H1 (cell line): ENCODE data around the gene RADIL.

Experiments used
- BCL11A ChIP-seq, 2 experiments: IDR thresholded peaks; one replicate each; pipeline ENCODE4 v1.6.1; 2011; ENCODE audit warnings: low read depth in 2 of 2, low read length in 2 of 2, mild to moderate bottlenecking in 2 of 2
- CTCF ChIP-seq, 3 experiments: IDR thresholded peaks; 1 replicate in 2 of 3; 2 replicates in 1 of 3; pipeline versions ENCODE4 v1.5.1 to v1.6.1; 2011; ENCODE audit warnings: low read length in 3 of 3, mild to moderate bottlenecking in 3 of 3, inconsistent platforms in 2 of 3, low read depth in 1 of 3, moderate library complexity in 1 of 3; ENCODE audit not compliant: insufficient read depth in 1 of 3; ENCODE audit errors: control extremely low read depth in 1 of 3
- EZH2 ChIP-seq: fragments of 200-600 bp; sonication (generic); IDR thresholded peaks from 2 replicates; pipeline ENCODE4 v1.7.1; 2012; ENCODE audit warnings: low read depth, mild to moderate bottlenecking, moderate library complexity, low read length, inconsistent platforms; ENCODE audit not compliant: severe bottlenecking
- HDAC6 ChIP-seq: IDR thresholded peaks from one replicate; pipeline ENCODE4 v1.7.1; 2012; ENCODE audit warnings: low read depth, mild to moderate bottlenecking, inconsistent platforms, low read length, moderate library complexity
- JUND ChIP-seq: IDR thresholded peaks from 2 replicates; pipeline ENCODE4 v1.6.1; 2011; ENCODE audit warnings: mild to moderate bottlenecking, improper control_type of control experiment, low read length
- POLR2AphosphoS5 ChIP-seq: IDR thresholded peaks from 2 replicates; pipeline ENCODE4 v1.6.1; 2011; ENCODE audit warnings: low read depth, low read length
- SIX5 ChIP-seq: IDR thresholded peaks from 2 replicates; pipeline ENCODE4 v1.6.1; 2011; ENCODE audit warnings: mild to moderate bottlenecking, low read depth, low read length
- TF ChIP-seq, protein P1 (sequence below): IDR thresholded peaks from 2 replicates; pipeline ENCODE4 v1.6.1; 2012; ENCODE audit warnings: inconsistent platforms

DNA sequence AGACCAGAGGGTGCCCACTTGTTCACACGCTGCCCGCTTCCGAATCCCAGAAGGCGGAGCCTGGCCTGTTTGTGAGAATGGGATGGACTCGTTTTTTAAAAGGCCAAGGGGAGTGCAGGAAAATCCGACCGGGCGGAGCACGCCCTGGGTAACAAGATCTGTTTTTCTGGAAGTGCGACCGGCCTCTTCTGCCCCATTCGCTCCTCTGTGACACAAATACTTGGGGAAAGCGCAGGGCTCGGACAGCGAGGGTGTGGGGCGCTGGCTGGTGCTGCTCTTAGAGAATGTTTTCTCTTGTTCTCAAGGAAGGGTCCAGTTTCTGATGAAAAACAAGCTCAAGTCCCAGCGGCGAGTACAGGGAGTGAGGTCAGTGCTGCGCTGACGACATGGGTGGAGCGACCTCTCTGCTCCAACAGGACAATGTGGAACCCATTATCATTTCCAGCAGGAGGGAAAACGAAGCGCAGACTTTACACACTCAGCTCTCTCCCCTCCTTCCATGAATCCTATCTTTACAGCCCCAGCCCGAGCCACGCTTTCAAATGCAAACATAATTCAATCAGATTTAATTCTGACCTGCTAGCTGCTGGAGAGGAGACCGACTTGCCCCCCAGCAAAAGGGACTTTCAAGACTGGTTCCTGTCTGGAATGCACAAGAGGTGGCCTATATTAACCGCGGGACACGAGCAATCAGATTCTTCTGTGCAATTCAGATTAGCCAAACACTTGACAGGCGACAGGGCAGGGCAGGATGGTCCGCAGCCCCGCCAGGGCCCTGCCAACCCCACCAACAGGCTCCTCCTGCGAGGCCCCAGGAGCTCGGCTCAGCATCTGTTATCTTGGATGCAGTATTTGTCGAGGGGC, 1.1 kb downstream of the RADIL start:
- TF ChIP-seq CTCF (IDR thresholded peaks at IDR 0.05; ENCODE audit: control extremely low read depth in 1 of 3, insufficient read depth in 1 of 3, low read depth in 1 of 3, low read length in 3 of 3) = no peak
- TF ChIP-seq BCL11A (IDR thresholded peaks at IDR 0.05; ENCODE audit: low read depth in 2 of 2, low read length in 2 of 2) = no peak
- TF ChIP-seq, protein P1, sequence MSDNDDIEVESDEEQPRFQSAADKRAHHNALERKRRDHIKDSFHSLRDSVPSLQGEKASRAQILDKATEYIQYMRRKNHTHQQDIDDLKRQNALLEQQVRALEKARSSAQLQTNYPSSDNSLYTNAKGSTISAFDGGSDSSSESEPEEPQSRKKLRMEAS = no peak
- TF ChIP-seq JUND = no peak
- no peak for TF ChIP-seq EZH2
- TF ChIP-seq HDAC6 = no peak
- TF ChIP-seq SIX5 = no peak
- TF ChIP-seq POLR2AphosphoS5 = no peak
